Stimulated activated CD8-positive, alpha-beta memory T cell treated with anti-CD3 and anti-CD28 coated beads, Interleukin-2, amount 100 ng/mL, for 1 hour (primary cell): ENCODE measurements around the gene SMIM29.

Experiments
- DNase-seq, 2 donors: peaks; one replicate each; pipeline ENCODE4 v3.0.0-alpha.2; 2020; ENCODE audit warnings: low read depth in 2 of 2

The SMIM29 gene

DNA sequence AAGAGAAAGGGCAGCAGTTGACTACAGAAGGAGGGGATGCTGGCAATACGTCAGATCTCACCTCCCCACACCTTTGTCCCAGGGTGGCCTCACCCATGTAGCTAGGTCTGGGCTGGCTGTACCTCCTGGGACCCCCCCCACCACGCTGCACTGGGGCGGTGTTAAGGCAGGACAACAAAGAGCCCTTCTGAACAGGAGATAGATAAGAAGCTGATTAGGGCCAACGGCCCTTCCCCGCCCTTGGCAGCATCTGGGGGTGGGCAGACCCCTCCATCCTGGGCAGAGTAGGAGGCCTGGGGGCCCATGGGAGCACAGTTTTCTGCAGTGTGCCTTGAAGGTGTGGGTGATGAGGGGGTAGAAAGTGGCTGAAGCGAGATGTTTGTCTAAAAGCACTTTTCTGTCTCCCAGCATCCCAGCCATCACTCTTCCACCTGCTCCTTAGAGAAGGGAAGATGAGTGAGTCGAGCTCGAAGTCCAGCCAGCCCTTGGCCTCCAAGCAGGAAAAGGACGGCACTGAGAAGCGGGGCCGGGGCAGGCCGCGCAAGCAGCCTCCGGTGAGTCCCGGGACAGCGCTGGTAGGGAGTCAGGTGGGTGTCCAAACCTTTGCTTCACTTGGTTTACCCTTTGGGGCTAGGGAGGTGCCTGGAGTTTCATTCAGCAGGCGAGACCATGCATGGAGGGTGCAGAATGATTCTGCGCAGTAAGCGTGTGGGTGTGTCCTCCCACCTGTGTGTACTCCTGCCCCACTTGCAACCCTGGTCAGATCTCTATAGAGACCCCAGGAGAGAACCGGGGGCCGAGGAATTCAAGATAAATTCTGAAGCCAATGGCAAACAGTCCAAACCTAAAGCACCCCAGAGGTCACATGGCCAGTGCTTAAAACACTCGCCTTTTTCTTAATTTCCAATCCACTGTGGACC lies 8.2 kb downstream of the SMIM29 start:
- DNase-seq = no peak

DNA sequence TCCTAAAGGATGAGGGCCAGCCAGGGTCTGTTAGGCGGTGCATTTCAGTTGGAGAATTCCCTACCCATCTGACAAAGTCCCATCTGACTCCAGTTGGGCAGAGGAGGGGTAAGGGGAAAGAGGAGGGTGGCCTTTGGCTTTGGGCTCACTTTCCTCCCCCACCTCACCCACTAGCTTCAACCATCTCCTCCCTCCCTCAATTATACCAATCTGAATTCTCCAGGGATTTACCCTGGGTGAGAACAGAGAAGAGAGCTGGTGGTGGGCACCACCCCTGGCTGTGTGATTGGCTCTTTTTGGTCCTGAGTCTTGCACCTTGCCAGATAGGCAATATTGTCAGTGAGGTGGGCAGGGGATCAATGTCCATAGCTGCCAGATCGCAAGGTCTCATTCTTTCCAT lies 8.9 kb downstream of the SMIM29 start:
- DNase-seq = no peak

DNA sequence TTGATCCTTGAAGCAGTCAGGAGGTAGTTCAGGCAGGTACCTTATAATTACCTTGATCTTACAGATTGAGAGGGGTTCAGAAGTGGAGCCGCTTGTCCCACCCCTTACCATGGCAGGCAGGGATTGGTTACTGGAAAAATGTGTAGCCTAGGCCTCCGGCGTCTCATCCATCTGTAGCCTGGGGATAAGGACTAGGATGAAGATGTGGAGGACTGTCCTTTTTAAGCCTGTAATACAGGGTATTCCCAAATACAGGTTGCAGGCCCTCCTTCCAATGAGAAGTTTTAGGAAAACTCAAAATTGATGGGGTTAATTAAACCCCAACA lies 9.3 kb downstream of the SMIM29 start:
- no peak for DNase-seq

DNA sequence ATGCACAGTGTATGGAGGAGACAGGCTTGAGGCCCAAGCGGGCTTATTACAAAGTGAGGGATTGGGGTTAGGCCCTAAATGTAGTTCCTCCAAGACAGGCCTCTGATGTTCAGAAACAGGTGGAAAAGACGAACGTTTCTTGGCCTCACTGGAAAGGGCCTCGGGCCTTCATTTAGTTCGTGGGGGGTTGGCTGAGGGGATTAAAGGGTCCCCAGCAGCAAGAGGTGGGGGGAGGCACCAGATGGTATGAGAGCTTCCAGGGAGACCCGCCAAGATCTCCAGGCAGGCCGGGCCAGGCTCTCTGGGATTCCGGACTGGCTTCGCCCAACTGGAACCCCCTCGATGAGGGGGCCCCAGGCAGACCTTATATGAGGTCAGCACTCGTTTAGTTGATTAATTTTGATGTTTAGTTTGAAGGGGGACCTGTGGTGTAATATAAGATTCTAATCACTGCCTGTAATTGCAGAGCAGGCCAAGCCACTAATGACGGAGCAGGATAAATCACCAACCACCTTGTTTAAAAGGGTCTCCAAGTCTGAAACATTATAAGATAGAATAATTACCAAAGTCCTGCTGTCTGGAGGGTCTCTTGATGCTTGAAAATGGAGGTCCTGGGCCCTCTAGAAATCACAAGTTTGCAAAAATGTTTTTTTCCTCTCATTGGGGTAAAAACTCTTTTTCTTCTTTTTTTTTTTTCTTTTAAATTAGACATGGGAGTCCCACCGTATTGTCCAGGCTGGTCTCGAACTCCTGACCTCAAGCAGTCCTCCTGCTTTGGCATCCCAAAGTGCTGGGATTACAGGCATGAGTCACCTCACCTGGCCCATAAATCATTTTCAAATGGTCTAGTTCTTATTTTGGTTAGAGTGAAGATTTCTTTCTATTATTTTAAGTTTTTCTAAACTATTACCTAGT lies 10.0 kb downstream of the SMIM29 start:
- no peak for DNase-seq

DNA sequence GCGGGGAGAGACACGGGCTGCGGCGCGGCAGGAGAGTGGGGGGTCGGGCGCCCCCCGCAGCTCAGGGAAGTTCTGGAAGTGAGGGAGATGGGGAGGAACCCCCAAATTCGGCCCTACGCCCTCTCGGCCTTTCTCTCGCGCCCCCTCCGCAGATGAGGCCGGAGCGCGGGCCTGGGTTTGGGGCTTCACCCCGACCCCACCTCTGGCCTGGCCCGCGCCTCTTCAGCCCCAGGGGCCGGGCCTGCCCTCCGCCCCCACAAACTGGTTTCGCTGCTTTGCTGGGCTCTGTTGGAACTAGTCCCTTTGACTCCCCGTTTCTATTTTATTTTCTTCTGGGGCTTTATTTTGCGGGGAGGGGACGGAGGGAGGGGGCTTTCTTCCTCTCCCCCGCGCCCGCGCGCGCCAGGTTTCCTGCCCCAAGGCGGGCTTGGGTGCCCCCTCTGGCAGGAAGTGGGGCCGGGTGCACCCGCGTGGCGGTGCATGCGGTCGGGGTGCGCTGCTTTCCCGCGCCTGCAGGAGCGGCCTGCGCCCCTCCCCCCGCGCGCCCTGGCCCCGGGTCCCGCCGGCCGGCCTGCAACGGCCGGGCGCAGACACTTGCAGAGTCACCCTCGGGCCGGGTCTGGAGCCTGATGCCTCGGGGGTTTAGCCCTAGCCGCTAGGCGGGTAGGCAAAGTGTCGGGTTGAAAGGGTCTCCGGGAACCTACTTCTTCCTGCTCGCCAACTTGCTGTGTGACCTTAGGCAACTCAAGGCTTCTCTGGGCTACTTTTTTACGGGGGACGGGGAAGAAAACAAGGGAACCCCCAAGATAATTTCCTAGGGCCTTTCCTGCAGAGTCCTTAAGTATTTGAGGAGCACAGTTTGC lies 10.9 kb downstream of the SMIM29 start:
- peak in 1 of 2 donors; percentile 52 for DNase-seq

DNA sequence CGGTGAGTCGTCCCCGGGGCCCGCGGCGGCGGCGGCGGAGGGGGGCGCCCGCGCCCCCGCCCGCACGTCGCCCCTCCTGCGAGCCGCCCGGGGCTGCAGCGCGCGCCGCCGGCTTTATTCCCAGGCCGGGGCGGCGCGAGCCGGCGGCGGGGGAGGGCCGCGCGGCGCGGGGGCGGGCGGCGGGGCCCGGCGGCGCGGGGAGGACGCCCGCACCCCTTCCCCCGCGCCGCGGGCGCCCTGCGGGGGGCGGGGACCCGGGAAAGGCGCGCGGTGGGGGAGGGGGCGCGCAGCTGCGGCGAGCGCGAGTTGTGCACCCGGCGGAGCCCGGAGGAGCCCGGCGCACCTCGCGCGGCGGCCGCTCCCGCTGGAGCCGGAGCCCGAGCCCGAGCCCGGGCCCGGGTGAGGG lies 11.5 kb downstream of the SMIM29 start:
- DNase-seq = no peak

DNA sequence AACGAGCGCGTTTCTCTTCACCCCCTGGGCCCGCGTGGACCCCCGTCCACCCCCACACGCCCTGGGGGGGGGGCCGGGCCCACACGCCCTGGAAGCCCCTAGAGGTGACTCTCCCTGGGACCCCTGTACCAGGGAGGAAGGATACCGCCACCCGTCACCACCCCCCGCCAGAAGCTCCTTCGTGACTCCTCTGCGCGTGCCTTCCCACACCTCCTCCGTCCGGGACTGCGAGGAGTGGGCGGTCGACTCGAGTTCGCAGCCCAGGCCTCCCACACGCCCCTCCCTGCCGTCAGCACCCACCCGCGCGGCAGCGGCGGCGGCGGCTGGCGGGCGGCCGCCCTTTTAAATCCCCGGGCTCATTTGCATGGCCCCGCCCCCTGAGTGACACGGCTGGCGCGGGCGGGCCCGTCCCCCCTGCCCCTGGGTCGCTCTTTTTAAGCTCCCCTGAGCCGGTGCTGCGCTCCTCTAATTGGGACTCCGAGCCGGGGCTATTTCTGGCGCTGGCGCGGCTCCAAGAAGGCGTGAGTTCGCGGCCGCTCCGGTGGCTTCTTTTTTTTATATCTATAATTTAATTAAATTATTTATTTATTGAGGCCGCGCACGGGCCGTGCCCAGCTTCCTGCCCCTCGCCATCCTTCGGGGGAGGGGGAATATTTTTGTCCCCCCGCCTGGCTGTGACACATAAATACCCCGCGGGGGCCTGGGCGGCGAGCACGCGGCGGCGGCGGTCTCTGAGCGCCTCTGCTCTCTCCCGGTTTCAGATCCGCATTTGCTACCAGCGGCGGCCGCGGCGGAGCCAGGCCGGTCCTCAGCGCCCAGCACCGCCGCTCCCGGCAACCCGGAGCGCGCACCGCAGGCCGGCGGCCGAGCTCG lies 12.1 kb downstream of the SMIM29 start, which contains the start of gene HMGA1:
HMGA1 (plus strand) TSS at position 431 of the 873 bp plus-strand sequence. CDS start 3,908 bp downstream, outside the sequence.
- DNase-seq = peak; percentile 75 to 84

DNA sequence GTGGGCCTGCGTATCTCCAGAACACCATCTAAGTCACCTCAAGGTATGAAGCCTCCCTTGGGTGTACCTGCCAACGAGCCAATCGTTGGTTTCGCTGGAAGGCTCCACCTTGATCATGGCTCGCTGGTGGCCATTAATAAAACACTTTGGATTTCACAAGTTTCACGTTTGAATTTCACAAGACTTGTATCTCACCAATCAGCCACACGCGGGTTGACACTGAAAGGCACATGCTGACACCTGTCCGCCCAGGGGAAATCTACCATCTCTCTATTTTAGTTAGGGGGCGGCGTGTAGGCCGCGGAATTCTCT lies 12.7 kb downstream of the SMIM29 start:
- no peak for DNase-seq

DNA sequence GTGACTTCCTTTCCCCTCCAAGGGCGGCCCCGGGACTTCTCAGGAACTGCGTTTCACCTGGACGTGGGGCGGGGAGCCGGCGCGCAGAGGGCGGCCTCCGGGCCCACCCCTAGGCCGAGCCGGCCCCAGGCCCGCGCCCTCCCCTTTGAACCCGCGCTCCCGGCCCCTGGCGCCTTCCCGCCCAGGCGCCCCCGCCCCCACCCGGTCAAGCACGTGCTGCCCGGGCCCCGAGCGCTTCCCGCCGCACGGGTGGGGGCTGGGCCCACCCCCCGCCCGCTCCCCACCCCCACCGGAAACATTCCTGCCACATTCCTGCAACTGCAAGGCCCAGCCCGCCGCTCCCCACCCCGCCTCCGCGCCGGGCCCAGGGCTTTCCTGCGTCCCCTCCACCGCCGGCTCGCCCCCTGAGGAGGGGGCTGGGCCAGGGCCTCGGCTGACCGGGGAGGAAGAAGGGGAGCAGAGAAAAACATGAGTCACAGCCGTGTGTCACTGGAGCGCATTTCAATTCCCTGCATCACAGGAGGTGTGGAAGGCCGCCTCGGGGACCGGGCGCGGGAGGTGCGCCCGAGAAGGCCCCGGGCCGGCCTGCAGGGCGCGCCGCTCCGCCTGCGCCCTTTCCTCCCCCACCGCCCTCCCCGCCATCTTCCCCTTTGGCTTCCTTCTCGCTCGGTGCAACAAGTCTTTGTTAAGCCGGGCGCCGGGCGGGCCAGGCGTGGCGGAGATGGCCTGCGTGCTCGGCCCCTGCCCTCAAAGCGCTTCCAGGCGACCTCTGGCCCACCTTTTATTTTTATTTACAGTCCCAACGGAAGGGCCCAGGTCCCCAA lies 13.3 kb downstream of the SMIM29 start:
- DNase-seq = peak in 1 of 2 donors; percentile 49

DNA sequence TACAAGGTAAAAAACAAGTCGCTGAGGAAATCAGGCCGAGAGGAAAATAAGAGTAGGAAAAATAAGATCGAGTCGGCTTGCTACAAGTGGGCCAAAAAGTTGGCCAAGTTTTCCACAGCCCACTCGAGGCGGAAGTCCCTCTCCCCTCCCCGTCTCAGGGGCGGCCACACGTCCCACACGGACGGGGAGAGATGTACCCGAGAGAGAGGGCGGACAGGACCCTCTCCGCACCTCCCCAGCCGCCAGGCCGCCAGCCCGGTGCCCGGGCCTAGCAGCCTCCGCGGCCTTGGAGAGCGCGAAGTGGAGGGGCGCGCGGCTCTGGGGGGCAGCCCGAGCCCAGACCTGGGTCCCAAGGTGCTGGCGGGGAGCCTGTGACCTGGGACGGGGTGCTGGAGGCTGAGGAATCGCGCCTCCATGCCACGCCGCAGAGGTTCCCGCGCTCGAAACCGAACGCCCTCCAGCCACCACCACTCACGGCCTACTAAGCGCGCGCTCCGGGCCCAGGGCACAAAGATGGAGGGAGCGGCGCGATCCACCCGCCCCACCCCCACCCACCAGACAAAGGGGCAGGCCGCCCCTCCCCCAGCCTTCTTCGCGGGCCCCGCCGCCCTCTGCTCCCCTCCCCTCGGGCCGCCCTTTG lies 14.0 kb downstream of the SMIM29 start:
- no peak for DNase-seq

DNA sequence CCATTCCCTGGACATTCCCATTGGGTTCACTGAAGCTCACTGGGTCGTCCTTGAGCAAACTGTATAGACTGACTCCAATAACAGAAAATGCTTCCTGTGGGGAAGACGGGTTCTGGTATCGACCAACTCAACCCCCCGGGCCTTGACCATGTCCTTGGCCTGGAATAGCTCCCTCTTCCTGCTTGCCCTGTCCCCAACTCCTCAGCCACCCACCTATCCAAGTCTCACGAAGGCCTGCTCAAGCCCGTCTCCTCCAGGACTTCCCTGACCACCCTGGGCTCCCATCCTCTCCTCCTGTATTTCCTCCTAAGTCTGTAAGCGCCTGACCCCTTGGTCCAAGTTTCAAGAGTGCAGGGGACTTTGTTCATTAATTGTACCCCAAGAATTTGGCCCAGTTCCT lies 14.9 kb downstream of the SMIM29 start:
- no peak for DNase-seq

DNA sequence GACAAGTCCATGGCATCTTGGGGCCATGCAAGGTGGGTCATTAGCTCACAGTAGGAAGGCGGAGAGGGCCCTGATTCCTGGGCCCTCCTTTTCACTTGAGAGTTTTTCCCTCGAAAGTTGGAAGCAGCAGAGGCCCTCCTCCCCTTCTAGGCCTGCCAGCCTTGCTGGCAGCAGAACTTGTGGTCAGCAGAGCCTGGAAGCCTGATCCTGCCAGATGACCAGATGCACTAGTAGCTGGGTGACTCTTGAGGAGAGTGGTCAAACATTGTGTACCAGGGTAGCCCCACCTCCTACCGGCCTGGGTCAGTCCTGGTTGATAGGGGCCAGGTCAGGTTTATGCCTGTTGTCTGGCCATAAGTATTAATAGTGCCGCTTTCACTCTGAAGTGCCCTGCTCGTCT lies 15.9 kb downstream of the SMIM29 start:
- DNase-seq = no peak

DNA sequence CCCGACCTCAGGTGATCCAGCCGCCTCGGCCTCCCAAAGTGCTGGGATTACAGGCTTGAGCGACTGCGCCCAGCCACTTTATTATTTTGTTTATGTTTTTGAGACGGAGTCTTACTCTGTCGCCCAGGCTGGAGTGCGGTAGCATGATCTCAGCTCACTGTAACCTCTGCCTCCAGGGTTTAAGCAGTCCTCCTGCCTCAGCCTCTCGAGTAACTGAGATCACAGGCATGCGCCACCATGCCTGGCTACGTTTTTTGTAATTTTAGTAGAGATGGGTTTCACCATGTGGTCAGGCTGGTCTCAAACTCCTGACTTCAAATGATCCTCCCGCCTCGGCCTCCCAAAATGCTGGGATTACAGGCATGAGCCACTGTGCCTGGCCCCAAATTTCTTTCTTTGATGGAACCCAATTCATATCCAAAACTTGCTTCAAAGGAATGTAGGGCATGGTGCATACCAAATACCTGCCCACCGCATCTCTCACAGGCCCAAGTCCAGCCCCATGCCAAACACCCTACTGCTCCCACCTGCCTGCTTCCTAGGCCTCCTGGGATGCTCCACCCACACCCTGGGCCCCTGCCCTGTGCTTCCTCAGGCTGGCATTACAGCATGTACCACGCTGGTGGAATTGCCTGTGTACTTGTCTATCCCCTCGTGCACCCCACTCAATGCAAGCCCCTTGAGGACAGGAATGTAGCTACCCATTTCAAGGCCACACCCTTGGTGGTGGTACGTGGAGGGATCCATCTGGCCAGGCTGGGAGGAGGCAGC lies 17.1 kb downstream of the SMIM29 start:
- no peak for DNase-seq

DNA sequence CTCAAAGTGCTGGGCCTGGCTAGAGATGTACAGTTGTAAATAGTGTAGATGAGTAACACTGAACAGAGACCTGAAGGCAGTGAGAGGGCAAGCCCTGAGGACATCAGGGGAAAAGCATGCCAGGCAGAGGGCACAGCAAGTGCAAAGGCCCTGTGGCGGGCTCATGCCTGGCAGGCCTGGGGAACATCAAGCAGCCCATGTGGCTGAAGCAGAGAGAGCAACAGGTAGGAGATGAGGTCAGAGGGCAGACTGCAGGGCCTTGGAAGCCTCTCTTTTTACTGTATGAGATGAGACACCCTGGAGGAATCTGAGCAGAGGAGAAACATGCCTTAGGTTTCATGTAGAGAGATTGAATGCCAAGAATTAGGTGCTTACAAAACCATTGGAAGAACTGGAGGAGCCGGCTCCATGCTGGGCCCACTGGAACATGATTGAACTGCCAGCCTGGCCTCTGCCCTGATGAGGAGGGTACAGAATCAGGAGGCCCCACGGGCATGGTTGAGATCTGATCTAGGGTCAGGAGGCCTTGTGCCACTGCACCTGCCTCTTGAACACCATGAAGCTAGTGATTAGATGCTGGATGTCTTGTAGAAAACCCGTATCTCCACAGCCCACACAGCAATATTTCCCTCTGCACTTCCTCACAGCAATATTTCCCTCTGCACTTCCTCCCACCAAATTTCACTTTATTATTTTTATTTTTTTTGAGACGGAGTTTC lies 18.0 kb downstream of the SMIM29 start:
- DNase-seq = no peak

DNA sequence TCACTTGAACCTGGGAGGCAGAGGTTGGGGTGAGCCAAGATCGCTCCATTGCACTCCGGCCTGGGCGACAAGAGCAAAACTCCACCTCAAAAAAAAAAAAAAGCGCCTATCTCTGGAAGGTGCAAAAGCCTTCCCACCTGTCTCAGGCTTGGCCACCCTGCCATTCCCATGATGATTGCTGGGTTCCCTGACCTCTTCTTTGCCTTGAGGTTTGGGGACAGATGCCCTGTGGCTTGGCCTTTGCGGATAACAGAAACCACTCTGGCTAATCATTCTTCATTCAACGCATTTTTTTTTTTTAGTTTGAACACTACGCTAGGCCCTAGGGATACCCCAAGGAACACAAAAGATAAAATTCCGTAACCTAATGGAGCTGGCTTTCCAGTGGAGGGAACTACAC lies 18.9 kb downstream of the SMIM29 start:
- no peak for DNase-seq

DNA sequence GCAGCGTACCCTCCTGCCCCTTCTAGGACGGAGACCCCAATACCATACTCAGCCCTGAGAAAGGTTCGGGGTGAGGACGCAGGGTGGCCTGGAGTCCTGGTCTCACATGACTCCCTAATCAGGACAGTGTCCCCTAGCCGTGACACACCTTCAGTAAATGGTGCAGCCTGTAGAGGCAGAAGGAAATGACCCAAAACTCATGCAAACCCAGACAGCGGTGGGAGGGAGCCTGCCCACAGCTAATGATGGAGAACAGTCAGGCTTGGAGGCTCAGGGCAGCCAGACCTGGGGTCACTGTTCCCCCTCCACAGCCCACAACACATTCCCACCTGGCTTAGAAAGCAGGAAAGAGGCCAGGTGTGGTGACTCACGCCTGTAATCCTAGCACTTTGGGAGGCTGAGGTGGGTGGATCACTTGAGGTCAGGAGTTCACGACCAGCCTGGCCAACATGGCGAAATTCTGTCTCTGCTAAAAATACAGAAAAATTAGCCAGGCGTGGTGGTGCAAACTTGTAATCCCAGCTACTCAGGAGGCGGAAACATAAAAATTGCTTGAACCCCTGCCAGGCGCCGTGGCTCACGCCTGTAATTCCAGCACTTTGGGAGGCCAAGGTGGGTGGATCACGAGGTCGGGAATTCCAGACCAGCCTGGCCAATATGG lies 20.9 kb downstream of the SMIM29 start:
- DNase-seq = no peak

DNA sequence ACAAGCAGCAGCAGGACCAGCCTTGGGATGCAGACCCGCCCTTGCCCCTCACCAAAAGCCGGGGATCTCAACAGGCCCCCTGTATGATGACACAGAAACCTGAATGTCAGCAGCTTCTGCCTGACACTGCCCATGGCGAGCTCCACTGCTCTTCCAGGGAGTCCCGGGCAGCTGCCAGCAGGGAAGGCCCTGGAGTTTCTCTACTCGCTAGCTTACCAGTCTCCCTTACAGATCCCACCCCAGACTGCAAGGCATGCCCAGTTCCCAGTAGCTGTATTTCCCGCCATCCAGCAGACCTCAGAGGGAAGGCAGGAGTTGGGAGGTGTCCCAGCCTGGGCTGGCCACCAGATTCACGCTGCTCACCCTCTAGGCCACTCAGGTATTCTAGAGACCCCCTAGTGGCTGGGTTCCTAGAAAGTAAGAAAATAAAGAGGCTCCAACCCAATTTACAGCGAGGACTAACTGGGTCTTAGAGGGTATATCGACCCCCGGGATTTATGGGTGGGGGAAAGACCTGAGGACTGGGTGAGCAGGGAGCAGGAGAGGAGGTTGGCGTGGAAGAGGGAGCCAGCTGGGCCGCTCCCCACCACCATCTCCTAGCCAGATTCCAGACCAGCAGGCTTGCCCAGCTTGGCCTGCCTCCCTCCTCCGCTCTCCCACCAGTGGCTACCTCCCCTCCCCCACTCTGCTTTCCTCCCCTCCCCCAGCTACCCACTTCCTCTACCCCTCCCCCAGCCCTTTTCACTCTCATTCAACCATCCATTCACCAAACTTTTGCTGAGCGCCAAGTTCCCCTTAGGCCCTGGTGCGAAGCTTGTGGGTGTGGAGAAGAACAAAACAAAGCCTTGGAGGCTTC lies 21.8 kb downstream of the SMIM29 start:
- DNase-seq = no peak
